Measurements from ENCODE around the gene AMIGO3.

The AMIGO3 gene

DNA sequence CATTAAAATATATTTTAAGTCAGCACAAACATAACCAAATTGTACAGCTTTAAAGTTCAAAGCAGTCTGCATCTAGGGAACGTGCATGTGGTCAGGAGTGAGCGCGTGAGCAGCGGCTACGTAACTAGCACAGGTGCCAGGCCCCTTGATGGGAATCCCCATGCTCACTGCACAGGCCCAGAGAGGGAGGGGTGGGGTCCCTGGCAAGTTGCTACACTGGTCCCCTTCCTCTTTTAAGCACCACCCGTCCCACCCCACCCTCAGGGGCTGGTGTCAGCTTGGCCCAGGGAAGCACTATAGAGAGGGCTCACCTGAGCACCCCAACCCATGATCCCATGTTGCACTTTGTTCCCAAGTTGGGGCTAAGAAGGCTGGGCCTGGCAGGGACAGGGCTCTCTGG lies 5.1 kb upstream of the AMIGO3 start:
- no peak for DNase-seq

DNA sequence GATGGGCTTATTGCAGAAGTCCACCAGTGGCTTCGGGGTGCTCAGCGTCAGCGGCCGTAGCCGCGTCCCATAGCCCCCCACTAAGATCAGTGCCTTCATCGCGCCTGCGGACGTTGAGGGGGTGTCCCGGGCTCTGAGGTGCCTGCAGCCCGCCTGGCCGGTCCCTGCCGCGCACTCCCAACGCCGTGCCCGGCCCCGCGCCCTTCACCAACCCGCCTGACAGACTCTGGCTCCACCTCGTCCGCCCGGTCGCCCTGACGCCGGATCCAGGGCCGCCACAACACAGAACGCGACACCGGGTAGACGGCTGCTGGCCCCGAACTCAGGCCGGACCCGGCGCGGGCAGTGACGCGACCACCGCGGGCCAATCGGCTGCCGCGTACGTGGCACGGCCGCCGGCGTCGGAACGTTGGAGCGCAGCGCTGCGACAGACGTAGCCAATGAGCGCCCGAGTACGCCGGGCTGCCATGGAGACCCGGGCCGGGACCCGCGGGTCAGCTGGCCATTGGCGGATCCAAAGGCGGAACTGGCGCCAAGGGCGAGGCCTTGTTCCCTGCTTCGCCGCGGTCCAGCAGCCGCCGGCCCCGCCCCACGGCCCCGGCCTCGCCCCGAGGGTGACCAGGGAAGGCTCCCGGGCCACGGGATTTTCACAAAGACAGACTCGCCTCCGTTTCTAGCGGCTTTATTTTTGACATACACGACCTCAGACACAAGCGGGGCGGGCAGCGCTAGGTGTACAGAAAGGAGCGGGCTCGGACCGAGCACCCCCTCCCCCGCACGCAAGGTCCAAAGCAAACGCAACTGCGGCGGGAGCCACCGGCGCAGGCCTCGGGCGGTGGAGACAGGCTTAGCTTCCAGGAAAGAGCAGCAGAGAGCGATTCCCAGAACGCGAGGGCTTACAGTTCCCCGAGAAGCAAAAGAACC lies 4.4 kb upstream of the AMIGO3 start, which contains the start of gene GMPPB:
Gene GMPPB, minus strand, starts transcription at position 324 of the 924 bp plus-strand sequence. Its CDS starts 225 bp downstream, at position 99.
- peak; percentile 42 for DNase-seq

DNA sequence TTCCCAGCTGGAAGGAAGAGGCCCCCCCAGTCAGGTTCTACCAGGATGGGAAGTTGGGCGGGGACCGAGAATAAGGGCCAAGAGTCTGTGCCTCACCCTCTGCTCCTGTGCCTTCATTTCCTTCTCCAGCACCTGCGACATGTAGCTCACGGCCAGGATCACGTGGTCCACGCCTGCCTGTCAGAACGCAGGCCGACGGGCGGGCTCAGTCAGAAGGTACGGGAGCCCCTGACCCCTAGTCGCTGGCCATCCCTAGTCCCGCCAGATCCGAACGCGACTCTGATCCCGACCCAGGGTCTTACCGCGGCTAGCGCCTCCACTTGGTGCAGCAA lies 3.8 kb upstream of the AMIGO3 start:
- peak; percentile 7 for DNase-seq

DNA sequence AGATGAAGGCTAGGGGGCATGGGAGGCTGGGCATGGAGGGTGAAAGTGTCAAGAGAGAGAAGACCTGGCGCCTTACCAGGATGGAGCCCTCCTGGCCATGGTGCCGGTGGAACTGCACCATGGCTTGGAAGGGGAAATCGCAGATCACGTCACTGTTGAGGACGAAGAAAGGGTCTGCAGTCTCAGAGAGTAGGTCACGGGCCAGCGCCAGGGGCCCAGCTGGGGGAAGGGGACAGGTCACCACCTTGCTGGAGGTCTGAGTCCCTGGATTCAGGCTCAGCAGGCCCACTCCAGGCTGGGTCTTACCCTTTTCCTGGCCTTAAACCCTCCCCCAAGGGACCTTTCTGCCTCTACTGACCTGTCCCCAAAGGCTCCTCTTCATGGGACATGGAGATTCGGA lies 3.4 kb upstream of the AMIGO3 start:
- no peak for DNase-seq

GRCh38 chr3:49721896-49722781 lies 2.7 kb upstream of the AMIGO3 start:
- DNase-seq = no peak

- no peak for DNase-seq
Observed at GRCh38 chr3:49721596-49721895, 2.1 kb upstream of the AMIGO3 start.

DNA sequence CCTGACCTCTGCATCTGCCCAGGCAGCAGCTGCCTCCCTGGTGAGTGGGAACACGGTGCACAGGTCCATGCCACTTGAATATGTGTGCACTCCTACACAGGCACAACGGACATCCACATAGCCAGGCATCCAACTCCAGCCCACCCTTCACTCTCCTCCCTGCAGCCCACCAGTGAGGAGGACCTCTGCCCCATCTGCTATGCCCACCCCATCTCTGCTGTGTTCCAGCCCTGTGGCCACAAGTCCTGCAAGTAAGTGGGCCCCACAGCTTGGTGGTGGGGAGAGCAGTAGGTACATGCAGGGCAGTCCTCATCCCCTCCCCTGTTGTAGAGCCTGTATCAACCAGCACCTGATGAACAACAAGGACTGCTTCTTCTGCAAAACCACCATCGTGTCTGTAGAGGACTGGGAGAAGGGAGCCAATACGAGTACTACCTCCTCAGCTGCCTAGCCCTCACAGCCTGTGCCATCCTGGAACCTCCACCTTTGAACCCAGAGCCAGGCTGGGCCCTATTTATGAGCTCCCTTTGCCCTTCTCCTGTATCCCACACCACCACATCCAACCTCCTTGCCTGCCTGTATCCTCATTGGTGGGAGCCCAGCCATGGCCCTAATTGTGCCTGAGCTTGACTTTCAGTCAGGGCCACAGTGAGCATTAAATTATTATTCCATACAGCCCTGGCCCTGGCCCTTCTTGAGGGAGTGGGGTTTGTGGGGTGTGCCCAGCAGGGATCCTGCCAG lies 1.5 kb upstream of the AMIGO3 start:
- DNase-seq = no peak

DNA sequence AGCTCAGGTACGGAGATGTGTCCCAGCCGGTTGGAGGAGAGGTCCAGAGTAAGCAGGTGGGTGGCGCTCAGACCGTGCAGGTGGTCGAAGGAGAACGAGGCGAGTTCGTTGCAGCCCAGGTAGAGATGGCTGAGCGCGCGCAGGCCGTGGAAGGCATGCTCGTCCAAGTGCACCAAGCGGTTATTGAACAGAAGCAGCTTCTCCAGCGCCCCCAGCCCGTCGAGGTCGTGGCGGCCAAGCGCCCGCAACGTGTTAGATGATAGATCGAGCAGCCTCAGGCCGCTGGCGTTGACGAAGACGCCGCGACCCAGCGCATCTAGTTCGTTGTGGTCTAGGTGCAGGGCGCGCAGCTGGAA lies 648 bp downstream of the AMIGO3 start:
- DNase-seq = no peak

- peak; percentile 31 for DNase-seq
Observed at GRCh38 chr3:49717959-49718857, 1.3 kb downstream of the AMIGO3 start.

DNA sequence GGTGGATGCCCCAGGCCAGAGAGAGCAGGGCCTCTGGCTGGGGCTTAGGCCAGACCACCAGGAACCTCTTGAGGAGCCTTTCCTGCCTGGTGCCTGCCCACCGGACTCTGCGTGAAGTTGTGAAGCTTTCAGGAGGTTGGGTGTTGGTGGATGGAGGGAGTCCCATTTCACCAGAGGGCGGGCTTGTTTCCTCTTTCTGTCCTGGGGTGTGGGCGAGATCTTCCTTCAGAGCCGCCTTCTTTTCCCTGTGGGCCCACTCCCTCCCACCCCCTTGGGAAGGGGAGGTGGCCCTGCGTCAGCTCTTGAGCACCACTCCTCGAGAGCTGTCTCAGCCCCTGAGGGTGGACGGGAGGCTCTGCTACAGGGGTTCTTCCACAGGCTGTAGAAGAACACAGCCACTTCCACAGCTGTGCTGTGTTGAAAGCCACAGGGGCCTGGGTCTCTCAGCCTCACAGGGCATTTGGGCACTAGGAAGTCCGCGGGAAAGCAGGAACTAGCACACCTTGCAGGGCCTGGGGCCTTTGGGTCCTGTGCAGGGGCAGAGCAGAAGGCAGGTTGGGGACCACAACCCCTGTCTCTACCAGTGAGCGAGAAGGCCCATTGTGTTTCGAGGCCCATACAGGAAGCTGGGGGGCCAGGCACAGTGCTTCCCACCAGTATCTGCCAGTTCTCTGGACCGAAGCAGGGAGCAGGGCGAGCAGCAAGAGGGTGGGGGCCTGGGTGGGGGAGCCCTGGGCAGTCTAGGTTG lies 2.1 kb downstream of the AMIGO3 start:
- DNase-seq = no peak

- no peak for DNase-seq
Observed at GRCh38 chr3:49716691-49717210, 2.7 kb downstream of the AMIGO3 start.

DNA sequence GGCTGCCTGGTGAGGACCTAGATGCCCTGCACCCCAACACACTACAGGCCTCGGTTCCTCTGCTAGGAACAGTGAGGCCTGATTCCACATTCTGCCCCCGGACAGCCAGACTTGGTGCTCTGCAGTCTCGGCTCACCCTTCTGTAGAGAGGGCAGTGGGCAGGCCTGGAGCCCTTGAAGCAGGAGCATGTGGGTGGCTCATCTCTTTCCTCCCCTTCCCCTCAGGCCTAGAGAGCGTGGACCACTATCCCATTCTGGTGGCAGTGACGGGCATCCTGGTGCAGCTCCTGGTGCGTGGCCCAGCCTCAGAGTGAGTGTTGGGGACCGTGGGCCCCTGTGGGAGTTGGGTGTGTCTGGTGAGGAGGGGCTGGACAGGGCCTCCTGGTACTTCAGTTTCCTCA lies 3.3 kb downstream of the AMIGO3 start:
- DNase-seq = no peak

DNA sequence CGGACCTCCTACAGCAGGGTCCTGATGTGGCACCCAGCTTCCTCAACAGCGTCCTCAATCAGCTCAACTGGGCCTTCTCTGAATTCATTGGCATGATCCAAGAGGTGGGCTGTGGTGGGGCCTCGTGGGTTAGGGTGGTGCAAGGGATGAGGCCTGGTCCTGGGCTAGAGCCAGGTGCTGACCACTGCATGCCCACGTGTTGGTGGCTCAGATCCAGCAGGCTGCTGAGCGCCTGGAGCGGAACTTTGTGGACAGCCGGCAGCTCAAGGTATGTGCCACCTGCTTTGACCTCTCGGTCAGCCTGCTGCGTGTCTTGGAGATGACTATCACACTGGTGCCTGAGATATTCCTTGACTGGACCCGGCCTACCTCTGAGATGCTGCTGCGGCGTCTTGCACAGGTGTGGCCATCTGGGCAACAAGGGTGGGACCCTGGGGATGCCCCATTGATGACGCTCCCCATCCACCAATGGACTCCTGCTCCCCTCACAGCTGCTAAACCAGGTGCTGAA lies 3.8 kb downstream of the AMIGO3 start:
- DNase-seq = no peak

GRCh38 chr3:49714728-49715550 lies 4.5 kb downstream of the AMIGO3 start:
- DNase-seq = no peak

GRCh38 chr3:49713336-49714105 lies 6.0 kb downstream of the AMIGO3 start:
- no peak for DNase-seq

DNA sequence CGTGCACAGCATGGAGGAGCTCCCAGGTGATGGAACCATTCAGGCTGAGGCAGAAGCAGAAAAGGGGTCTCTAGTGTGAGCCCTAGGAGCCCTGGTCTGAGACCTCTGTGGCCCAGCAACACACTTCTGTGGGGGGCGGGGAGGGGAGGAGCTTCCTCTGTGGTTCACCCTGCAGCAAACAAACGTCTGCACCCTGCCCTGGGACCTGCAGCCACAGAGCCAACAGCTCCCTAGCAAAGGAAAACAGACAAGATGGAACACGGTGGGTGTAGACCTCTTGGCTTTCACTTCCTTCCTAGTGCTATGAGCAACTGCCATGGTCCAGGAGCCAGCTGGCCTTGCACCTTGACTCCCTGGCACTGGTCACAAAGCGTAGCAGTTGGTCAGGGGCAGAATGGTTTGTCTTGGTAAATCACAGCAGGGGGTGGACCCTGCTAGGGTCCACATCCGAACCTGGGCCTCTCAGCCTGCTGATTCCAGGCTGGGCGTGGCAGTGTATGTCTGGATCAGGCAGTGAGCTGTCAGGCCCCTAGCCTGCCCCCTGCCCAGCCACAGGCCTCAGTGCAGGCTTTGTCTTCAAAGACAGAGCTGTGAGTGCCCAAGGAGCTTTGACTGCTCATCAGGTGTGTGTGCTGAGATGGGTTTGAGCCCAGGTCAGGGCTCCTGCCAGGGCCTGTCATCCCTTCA lies 6.7 kb downstream of the AMIGO3 start:
- DNase-seq = no peak

DNA sequence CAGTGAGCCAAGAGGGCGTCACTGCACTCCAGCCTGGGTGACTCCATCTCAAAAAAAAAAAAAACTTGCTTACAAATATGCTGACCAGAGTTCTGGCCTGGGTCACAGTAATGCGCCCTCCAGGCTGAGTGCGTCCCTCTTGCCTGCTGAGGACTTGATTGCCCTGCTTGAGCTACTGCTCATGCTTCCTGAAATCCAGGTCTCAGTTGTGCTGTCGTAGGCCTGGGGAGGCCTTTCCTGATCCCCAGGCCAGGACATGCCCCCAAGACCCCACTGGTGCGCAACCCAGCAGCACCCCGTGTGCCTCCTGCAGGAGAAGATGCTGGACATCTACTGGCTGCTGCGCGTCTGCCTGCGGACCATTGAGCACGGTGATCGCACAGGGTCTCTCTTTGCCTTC lies 7.3 kb downstream of the AMIGO3 start:
- DNase-seq = no peak

- DNase-seq = no peak
Observed at GRCh38 chr3:49711489-49711888, 8.0 kb downstream of the AMIGO3 start.

DNA sequence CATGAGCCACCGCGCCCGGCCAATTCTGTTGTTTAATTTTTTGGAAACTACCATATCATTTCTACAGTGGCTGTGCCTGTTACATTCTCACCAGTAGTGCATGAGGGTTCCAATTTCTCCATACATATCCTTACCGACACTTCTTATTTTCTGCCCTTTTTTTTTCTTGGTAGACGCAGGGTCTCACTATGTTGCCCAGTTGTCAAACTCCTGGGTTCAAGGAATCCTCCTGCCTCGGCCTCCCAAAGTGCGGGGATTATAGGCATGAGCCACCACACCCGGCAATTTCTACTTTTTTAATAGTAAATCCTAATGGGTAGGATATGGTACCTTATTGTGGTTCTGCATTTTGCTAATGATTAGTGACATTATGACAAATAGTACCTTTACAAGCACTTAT lies 9.6 kb downstream of the AMIGO3 start:
- DNase-seq = no peak
